NT2/D1 (cell line): ENCODE measurements around the gene CEBPZ.

ENCODE experiments used
- DNase-seq: peaks from one replicate; pipeline ENCODE4 v3.0.0-alpha.2; 2011; ENCODE audit warnings: low read depth, low spot score
- H3K27me3 ChIP-seq: 2 replicates; pipeline ENCODE4 v1.6.0; 2011; ENCODE audit warnings: mild to moderate bottlenecking; ENCODE audit not compliant: insufficient read length, insufficient read depth
- H3K36me3 ChIP-seq: 2 replicates; pipeline ENCODE4 v1.6.1; 2011; ENCODE audit warnings: mild to moderate bottlenecking, low read length, mixed read lengths; ENCODE audit not compliant: insufficient read depth, insufficient read length
- H3K4me1 ChIP-seq: 2 replicates; pipeline ENCODE4 v1.5.1; 2011; ENCODE audit not compliant: insufficient read depth, insufficient read length
- H3K4me3 ChIP-seq: 2 replicates; pipeline ENCODE4 v1.5.1; 2011; ENCODE audit warnings: low read depth; ENCODE audit not compliant: insufficient read length
- H3K9ac ChIP-seq: 2 replicates; pipeline ENCODE4 v1.6.0; 2011; ENCODE audit warnings: low read depth; ENCODE audit not compliant: insufficient read length
- H3K9me3 ChIP-seq: 2 replicates; pipeline ENCODE4 v1.5.1; 2011; ENCODE audit warnings: mild to moderate bottlenecking, low read length; ENCODE audit not compliant: insufficient read depth
- SUZ12 ChIP-seq: IDR thresholded peaks from 2 replicates; pipeline ENCODE4 v1.6.1; 2011; ENCODE audit not compliant: insufficient read length, insufficient read depth; ENCODE audit errors: extremely low read depth
- YY1 ChIP-seq: IDR thresholded peaks from 2 replicates; pipeline ENCODE4 v1.6.1; 2011; ENCODE audit not compliant: insufficient read length, insufficient read depth
- ZNF274 ChIP-seq: IDR thresholded peaks from 2 replicates; pipeline ENCODE4 v1.6.1; 2011; ENCODE audit warnings: mild to moderate bottlenecking, low read depth, low read length

Gene CEBPZ

GRCh38 chr2:37180006-37180639, 51.3 kb downstream of the CEBPZ start:
- H3K4me3 ChIP-seq: no peak overlapping the region
- no peak for DNase-seq
- H3K27me3 ChIP-seq: no peaks in the 10 kb centered on the region
- TF ChIP-seq SUZ12 (no peak), YY1 (no peak), ZNF274 (no peak)
- no peaks in the 10 kb centered on the region for H3K9me3 ChIP-seq
- H3K4me1 ChIP-seq: no peaks in the 10 kb centered on the region
- H3K36me3 ChIP-seq: no peaks in the 10 kb centered on the region
- no peak overlapping the region for H3K9ac ChIP-seq

DNA sequence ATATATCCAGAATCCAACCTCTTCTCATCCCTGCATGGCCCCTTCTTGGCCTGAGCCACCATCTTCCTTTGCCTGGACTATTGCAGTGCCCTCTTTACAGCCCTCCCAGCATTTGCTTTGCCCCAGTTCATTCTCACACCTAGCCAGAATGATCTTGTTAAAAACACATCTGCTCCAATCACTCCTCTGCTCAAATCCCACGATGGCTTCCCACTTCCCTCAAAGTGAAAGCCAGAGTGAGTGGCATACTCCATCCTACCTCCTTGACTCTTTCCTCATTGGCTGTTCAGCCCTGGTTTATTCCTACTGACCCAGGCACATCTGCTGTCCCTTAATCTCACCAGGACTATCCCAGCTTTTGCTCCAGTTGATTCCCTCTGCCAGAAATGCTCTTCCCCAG, 57.7 kb downstream of the CEBPZ start:
- TF ChIP-seq YY1 (no peak), SUZ12 (no peak), ZNF274 (no peak)
- Histone ChIP-seq H3K9ac (no peak overlapping the region), H3K27me3 (no peaks in the 10 kb centered on the region), H3K36me3 (no peaks in the 10 kb centered on the region), H3K4me3 (no peak overlapping the region), H3K9me3 (no peaks in the 10 kb centered on the region), H3K4me1 (no peaks in the 10 kb centered on the region)
- no peak for DNase-seq

DNA sequence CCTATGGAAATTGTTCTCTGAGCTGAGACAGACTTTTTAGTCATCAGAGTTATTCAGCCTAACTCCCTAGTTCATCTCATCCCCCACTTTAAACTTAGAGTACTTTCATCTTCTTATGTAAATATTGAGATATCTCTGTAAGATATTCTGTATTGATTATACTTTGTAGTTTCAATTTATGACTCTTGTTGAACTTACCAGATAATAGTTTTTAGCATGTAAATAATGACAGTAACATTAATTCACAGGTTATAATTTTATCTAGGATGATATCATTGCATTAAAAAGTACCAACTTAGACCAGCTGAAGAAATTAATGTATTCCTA, 59.8 kb downstream of the CEBPZ start:
- Histone ChIP-seq H3K9me3 (no peaks in the 10 kb centered on the region), H3K4me1 (no peaks in the 10 kb centered on the region), H3K4me3 (no peak overlapping the region), H3K27me3 (no peaks in the 10 kb centered on the region), H3K36me3 (no peaks in the 10 kb centered on the region), H3K9ac (no peak overlapping the region)
- TF ChIP-seq YY1: no peak
- no peak for TF ChIP-seq ZNF274
- TF ChIP-seq SUZ12: no peak
- no peak for DNase-seq

- no peak for DNase-seq
- Histone ChIP-seq H3K36me3 (no peaks in the 10 kb centered on the region), H3K9me3 (peaks cover 11% of the 10 kb centered on the region; the same call in 1 of the 2 replicates), H3K4me1 (no peaks in the 10 kb centered on the region), H3K27me3 (no peaks in the 10 kb centered on the region), H3K4me3 (no peak overlapping the region), H3K9ac (no peak overlapping the region)
- no peak for TF ChIP-seq ZNF274
- no peak for TF ChIP-seq YY1
- no peak for TF ChIP-seq SUZ12
Observed at GRCh38 chr2:37168217-37168981, 63.0 kb downstream of the CEBPZ start.

DNA sequence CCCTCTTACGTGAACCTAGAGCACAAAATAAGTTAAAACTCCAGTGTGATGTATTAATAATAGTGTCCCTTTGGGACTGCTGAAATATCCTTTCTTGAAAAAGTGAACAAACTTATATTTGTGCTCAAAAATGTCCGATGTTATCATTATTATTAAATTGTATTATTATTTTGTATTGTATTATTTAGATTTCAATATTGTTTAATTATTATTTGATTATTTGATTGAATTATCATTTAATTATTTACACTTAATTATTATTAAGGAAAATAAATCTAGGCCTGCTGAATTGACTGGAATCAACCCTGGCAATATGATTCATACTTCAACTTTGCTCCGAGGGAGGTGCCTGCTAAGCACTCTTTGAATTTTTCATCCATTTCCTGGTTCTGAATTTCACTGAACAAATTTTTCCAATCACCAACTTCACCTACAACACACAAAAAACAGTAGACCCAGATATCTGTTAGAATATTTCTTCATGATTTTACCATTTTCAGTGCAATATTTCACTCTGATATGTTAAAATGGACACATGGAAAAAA, 63.7 kb downstream of the CEBPZ start:
- no peaks in the 10 kb centered on the region for H3K27me3 ChIP-seq
- no peak overlapping the region for H3K9ac ChIP-seq
- H3K9me3 ChIP-seq: peaks cover 11% of the 10 kb centered on the region
- DNase-seq: no peak
- H3K4me3 ChIP-seq: no peak overlapping the region
- no peaks in the 10 kb centered on the region for H3K4me1 ChIP-seq
- H3K36me3 ChIP-seq: no peaks in the 10 kb centered on the region
- TF ChIP-seq YY1 (no peak), ZNF274 (no peak), SUZ12 (no peak)

DNA sequence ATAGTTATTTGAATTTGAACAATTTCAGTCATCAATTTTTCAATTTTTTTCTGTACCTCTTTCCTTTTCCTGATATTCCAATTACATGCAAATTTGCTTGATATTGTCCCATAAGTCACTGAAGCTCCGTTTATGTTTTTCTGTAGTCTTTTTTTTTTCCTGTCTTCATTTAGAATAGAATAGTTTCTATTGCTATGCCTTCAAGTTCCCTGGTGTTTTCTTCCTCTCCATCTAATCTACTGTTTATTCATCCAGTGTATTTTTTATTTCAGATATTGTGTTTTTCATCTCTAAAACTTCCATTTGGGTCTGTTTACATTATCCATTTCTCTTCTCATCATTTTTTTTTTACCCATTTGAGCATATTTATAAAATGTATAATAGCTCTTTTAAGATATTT, 66.6 kb downstream of the CEBPZ start:
- DNase-seq: no peak
- Histone ChIP-seq H3K9me3 (peaks cover 11% of the 10 kb centered on the region), H3K4me1 (no peaks in the 10 kb centered on the region), H3K9ac (no peak overlapping the region), H3K4me3 (no peak overlapping the region), H3K36me3 (no peaks in the 10 kb centered on the region), H3K27me3 (no peaks in the 10 kb centered on the region)
- TF ChIP-seq ZNF274: no peak
- TF ChIP-seq YY1: no peak
- no peak for TF ChIP-seq SUZ12

DNA sequence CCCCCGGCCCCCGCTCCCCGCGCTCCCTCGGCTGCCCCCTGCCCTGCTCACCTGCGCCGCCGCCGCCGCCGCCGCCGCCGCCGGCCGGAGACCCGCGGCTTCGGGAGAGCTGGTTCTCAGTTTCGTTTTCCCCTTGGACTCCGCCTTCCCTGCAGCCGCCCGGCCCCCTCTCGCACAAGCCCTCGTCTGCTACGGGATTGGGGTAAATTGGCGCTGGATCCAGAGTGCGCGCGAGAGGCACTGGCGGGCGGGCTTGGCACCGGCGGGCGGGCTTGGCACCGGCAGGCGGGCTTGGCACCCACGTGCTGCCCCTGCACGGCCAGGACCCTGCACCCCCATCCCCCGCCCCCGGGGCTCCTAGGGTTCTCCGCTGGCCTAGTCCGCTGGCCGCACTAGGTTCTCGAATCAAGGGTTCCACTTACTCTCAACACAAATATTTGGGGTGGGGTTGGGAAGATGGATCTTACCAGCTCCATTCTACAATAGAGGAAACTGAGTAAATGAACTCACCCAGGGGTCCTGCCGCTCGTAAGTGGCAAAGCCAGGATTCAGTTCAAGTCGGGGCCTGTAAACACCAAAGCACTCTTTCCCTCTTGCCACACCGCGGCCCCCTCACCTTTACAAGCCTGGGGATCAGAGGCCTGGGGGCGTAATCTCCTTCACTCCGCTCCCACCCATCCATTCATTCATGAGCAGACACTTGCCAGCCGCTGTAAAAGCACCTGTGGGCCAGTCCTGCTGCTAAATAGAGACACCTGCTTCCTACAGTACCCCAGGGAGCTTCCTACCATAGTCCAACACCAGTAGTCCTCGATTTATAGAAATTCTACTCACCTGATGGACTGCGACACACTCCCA, 74.3 kb downstream of the CEBPZ start, which contains the start of gene EIF2AK2:
Gene EIF2AK2, minus strand, starts transcription at position 124 of the 858 bp plus-strand sequence. CDS start 9,174 bp downstream, outside the sequence.
- Histone ChIP-seq H3K4me3 (peak within 1 kb of the TSS; percentile 60), H3K36me3 (no peaks in the 10 kb centered on the region), H3K27me3 (peaks cover 21% of the 10 kb centered on the region), H3K9me3 (no peaks in the 10 kb centered on the region), H3K9ac (peak within 1 kb of the TSS; percentile 76), H3K4me1 (no peaks in the 10 kb centered on the region)
- DNase-seq: peak; percentile 65
- TF ChIP-seq ZNF274 (no peak), SUZ12 (no peak), YY1 (no peak)
